ENCODE results near the gene DCAF15.
A peak's percentile ranks its signal among the peaks of the same experiment; 100 is the strongest.
"Not testable (repeated sequence)": the region's sequence is repeated elsewhere in the genome, so short reads cannot be mapped to it uniquely, and the experiment has no call there.

The DCAF15 gene, protein sequence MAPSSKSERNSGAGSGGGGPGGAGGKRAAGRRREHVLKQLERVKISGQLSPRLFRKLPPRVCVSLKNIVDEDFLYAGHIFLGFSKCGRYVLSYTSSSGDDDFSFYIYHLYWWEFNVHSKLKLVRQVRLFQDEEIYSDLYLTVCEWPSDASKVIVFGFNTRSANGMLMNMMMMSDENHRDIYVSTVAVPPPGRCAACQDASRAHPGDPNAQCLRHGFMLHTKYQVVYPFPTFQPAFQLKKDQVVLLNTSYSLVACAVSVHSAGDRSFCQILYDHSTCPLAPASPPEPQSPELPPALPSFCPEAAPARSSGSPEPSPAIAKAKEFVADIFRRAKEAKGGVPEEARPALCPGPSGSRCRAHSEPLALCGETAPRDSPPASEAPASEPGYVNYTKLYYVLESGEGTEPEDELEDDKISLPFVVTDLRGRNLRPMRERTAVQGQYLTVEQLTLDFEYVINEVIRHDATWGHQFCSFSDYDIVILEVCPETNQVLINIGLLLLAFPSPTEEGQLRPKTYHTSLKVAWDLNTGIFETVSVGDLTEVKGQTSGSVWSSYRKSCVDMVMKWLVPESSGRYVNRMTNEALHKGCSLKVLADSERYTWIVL

GRCh38 chr19:13952154-13952930, at the start of gene DCAF15:
Gene DCAF15, plus strand, starts transcription at chr19:13952509. Its CDS starts 4 bp downstream, at chr19:13952513.
- DNase-seq, result peak; percentile 100

DNA sequence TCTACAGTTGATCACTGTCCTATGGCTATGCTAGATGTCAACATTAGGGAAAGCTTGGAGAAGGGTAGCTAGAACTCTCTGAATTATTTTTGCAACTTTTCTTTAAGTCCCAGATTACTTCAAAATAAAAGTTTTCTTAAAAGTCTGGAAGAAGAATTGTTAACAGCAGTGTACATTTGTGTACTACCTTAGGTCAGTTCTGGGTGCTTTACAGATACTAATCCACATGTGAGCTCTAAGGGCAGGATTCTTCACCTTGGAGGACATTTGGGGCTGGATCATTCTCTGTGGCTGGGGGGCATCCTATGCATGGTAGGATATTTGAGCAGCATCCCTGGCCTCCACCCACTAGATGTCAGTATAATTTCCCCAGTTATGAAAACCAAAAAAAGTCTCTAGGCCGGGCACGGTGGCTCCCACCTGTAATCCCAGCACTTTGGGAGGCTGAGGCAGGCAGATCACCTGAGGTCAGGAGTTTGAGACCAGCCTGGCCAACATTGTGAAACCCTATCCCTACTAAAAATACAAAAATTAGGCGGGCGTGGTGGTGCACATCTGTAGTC, 49.2 kb upstream of the DCAF15 start:
- peak; percentile 52 for DNase-seq

DNA sequence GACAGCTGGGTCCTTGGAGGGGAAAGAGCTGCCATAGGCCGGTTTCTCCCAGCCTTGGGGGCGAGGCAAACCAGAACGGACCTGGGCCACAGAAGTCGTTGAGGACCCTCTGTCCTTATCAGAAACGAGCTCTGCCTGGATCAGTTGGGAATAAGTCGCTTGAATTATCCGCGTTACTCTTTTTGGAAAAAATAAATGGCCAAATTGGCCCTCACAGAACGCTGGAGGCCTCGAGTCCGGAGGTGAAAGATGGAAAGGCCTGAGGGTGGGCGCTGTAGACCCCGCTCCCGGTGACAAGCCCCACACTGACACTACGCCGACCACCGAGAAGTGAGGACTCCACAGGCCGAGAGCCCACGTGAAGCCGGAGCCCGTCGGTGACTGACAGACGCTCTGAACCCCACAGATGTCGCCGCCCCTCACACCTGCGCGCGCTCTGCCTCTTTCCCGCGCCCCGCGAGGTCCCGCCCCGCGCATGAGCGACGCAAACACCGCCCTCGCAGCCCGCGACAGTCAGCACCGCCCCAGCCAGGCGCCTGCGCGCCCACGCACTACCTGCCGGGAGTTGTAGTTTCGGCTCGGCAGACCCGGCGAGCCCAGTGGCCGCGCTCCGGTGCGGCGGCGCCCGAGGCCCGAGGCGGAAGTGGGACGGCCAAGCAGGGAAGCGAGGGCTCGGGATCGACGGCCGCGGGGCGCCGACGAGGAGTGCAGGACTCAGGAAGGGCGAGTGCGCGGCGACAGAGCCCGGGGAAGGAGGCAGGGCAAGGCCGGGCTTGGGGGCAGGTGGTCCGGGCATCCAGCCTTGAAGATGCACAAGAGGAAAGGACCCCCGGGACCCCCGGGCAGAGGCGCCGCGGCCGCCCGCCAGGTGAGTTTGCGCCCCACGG, 46.4 kb upstream of the DCAF15 start, which contains the start of the genes BRME1 and CC2D1A:
TSS of gene BRME1 (minus strand) at position 484 of the 887 bp plus-strand sequence. CDS start 1,225 bp downstream, outside the sequence.
TSS of gene CC2D1A (plus strand) at position 568 of the 887 bp plus-strand sequence. CDS start at position 809, 241 bp downstream.
- peak; percentile 95 for DNase-seq

DNA sequence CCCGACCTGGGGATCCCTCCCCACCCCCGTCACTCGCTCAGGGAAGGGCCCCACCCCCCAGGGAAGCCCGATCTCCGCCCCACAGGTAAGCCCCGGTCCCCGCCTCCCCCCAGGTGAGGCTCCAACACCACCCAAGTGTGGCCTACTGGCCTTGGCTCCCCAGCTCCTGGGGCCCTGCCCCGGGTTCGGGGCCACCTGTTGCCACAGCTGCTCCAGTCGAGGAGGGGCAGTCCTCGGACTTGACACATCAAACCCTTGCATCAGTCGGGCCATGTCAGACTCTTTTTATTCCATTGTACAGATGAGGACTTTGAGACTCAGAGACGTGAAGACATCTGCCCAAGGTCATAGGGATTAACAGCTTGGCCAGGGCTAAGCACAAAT, 45.8 kb upstream of the DCAF15 start:
- DNase-seq, result peak; percentile 47

GRCh38 chr19:13906910-13907309, 45.4 kb upstream of the DCAF15 start:
- DNase-seq, result no peak

DNA sequence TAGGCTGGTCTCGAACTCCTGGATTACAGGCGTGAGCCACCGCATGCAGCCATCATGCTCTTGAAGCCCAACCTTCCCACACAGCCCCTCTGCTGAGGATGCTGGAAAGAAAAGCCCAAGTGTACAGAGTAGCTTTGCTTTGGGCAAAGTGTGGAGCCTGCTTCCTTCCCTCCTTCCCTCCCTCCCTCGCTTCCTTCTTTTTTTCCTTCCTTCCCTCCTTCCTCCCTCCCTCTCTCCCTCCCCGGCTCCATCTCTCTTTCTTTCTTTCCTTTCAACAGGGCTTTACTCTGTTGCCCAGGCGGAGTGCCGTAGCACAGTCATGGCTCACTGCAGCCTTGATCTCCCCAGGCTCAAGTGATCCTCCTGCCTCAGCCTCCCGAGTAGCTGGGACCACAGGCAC, 43.6 kb upstream of the DCAF15 start:
- DNase-seq, result no peak

DNA sequence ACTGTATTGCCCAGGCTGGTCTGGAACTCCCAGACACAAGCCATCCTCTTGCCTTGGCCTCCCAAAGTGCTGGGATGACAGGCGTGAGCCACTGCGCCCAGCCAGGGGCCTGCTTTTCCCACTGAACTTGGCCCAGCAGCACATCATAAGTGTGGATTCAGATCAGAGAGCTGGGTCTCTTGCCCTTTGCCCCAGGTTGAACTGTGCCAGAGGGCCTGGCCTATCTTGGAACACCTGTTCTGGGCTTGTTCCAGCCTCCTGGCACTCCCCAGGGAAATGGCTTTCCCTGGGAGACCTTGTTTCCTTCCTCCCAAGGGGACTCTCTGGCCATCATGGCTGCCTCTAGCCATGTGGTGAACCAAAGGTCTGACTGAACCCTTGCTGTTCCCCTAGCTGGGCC, 42.9 kb upstream of the DCAF15 start:
- no peak for DNase-seq

- no peak for DNase-seq
Observed at GRCh38 chr19:13913352-13913751, 39.0 kb upstream of the DCAF15 start.

- no peak for DNase-seq
Observed at GRCh38 chr19:13914777-13915176, 37.5 kb upstream of the DCAF15 start.

GRCh38 chr19:13917888-13918406, 34.4 kb upstream of the DCAF15 start:
- DNase-seq, result no peak

DNA sequence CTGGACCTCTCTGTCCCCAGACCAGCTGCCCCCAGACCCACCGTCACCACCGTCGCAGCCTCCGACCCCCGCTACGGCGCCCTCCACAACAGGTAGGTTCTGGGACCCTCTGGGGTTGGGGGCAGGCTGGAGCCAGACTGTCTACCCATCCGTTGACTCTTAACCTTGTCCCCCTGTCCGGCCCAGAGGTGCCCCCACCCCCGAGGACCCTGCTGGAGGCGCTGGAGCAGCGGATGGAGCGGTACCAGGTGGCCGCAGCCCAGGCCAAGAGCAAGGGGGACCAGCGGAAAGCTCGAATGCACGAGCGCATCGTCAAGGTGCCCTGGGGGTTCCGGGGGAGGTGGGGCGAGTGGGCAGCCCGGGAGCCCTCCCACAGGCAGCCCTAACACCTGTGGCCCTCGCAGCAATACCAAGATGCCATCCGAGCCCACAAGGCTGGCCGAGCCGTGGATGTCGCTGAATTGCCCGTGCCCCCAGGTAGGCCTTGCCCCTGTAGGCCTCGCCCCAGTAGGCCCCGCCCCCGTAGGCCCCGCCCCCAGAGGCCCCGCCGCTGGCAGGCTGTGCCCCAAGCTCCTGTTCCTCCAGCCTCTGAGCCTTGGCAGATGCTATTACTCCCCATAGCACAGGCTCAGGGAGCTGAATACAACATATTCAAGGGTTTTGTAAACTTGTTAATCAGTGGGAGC, 33.4 kb upstream of the DCAF15 start:
- DNase-seq, result no peak

DNA sequence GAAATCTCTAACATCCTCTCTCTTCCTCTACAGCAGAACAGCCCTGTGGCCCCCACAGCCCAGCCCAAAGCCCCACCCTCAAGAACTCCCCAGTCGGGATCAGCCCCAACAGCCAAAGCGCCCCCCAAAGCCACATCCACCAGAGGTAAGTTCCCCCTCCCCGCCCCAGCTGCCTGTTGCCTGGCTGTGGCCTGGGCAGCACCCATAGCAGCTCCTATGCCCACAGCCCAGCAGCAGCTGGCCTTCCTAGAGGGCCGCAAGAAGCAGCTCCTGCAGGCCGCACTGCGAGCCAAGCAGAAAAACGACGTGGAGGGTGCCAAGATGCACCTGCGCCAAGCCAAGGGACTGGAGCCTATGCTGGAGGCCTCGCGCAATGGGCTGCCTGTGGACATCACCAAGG, 31.8 kb upstream of the DCAF15 start:
- DNase-seq, result no peak

DNA sequence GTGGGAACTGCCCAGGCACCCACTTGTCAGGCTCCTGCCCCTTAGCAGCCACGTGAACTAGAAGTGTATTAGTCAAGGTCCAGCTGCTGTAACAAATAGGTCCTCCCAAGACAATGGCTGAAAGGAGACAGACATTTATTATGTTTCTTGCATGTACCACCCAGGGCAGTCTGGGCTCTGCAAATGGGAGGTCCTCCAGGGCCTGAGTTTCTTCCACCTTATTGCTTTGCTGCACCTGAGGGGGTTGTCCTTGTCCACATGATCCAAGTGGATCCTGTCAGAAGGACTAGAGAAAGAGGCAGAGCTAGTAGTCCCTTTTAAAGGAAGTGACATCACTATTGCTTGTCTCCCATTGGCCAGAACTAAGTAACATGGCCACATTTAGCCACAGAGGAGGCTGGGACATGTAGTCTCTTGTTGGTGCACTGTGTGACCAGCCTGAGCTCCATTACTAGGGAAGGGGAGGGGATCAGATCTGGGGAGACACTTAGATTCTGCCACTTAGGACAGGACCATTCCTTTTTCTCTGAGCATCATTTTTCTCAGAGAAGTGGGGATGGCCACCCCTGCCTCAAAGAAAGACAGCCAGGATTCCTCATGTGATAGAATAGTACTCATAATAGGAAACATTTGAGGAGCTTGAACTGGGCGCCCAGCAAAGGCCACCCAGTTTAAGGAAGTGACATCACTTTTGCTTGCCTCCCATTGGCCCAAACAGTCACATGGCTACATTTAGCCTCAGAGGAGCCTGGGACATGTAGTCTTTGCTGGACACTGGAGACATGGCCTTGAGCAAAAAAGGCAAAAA, 31.2 kb upstream of the DCAF15 start:
- DNase-seq, result peak; percentile 51

- not testable (repeated sequence) for DNase-seq
Observed at GRCh38 chr19:13922118-13922517, 30.2 kb upstream of the DCAF15 start.

- DNase-seq, result no peak
Observed at GRCh38 chr19:13923194-13923987, 28.9 kb upstream of the DCAF15 start.

- no peak for DNase-seq
Observed at GRCh38 chr19:13926010-13926409, 26.3 kb upstream of the DCAF15 start.

- no peak for DNase-seq
Observed at GRCh38 chr19:13926715-13927114, 25.6 kb upstream of the DCAF15 start.

DNA sequence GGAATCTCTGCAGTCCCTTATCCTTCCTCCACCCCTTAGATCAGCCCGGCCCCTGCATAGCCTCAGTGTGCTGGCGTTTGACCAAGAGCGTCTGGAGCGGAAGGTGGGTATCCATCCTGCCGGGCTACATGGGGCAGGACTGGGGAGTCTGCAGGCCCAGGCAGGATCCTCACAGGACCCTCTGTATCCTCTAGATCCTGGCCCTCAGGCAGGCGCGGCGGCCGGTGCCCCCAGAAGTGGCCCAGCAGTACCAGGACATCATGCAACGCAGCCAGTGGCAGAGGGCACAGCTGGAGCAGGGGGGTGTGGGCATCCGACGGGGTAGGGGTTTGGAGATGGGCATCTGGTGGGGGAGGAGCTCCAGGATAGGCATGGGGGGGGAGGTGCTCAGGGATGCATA, 23.0 kb upstream of the DCAF15 start:
- no peak for DNase-seq

GRCh38 chr19:13929956-13930355, 22.4 kb upstream of the DCAF15 start:
- DNase-seq, result no peak

All from CD4-positive, alpha-beta T cell treated with Interleukin-10 for 1 hour (primary cell).